Astrocyte (in vitro differentiated cells and primary cell): ENCODE results near the gene KLC3.

Experiments used
- CTCF ChIP-seq: IDR thresholded peaks from 2 replicates; pipeline ENCODE4 v1.5.1; 2011; ENCODE audit warnings: low read depth, mild to moderate bottlenecking, inconsistent platforms, low read length, moderate library complexity; ENCODE audit not compliant: insufficient read depth
- EZH2 ChIP-seq: IDR thresholded peaks from 2 replicates; pipeline ENCODE4 v1.6.1; 2012; ENCODE audit warnings: mild to moderate bottlenecking, low read length, inconsistent platforms; ENCODE audit not compliant: insufficient read depth

GRCh38 chr19:45298264-45298663 lies 42.3 kb upstream of the KLC3 start:
- TF ChIP-seq CTCF (no peak), EZH2 (no peak)
